GM19239 (cell line): Measurements from ENCODE around the gene COQ4.
"Not testable (repeated sequence)": the region's sequence is repeated elsewhere in the genome, so short reads cannot be mapped to it uniquely, and the experiment has no call there.

Source experiments
- DNase-seq: peaks from one replicate; pipeline ENCODE4 v3.0.0; 2011; ENCODE audit warnings: low spot score; ENCODE audit not compliant: insufficient read length
- FAIRE-seq: peaks from 2 replicates; lab custom pipeline; 2011; peaks lifted over from hg19 to GRCh38; lab: Jason Lieb, UNC

The COQ4 gene

GRCh38 chr9:128298535-128299482 lies 23.8 kb upstream of the COQ4 start:
- DNase-seq (no peak), FAIRE-seq (no peak)

- DNase-seq (no peak), FAIRE-seq (no peak)
These were observed 18.3 kb upstream of the COQ4 start for GRCh38 chr9:128304136-128304970.

GRCh38 chr9:128304971-128305288 lies 17.7 kb upstream of the COQ4 start:
- DNase-seq, result no peak
- no peak for FAIRE-seq

- FAIRE-seq (no peak), DNase-seq (no peak)
These were observed 13.1 kb upstream of the COQ4 start for GRCh38 chr9:128309551-128309950.

- FAIRE-seq (no peak), DNase-seq (no peak)
These were observed 12.2 kb upstream of the COQ4 start for GRCh38 chr9:128310461-128310860.

- DNase-seq, result no peak
- no peak for FAIRE-seq
These were observed 7.9 kb upstream of the COQ4 start for GRCh38 chr9:128314697-128315096.

- FAIRE-seq (no peak), DNase-seq (no peak)
These were observed 6.2 kb upstream of the COQ4 start for GRCh38 chr9:128316421-128316820.

GRCh38 chr9:128317629-128318028 lies 5.0 kb upstream of the COQ4 start:
- DNase-seq, result no peak
- FAIRE-seq, result no peak

GRCh38 chr9:128321343-128321742 lies 1.3 kb upstream of the COQ4 start:
- DNase-seq (no peak), FAIRE-seq (no peak)

GRCh38 chr9:128321879-128322403 lies 698 bp upstream of the COQ4 start:
- no peak for DNase-seq
- FAIRE-seq, result no peak

- FAIRE-seq (no peak), DNase-seq (no peak)
These were observed 632 bp downstream of the COQ4 start for GRCh38 chr9:128323212-128323730.

- FAIRE-seq (no peak), DNase-seq (no peak)
These were observed 1.2 kb downstream of the COQ4 start for GRCh38 chr9:128323791-128324190.

GRCh38 chr9:128324401-128324800 lies 1.8 kb downstream of the COQ4 start:
- DNase-seq (no peak), FAIRE-seq (no peak)

GRCh38 chr9:128325629-128326028 lies 3.0 kb downstream of the COQ4 start:
- FAIRE-seq, result no peak

GRCh38 chr9:128333451-128333869 lies 10.8 kb downstream of the COQ4 start:
- DNase-seq (no peak), FAIRE-seq (no peak)

More at GRCh38 chr9:128325629-128326028, 3.0 kb downstream of the COQ4 start:
- no peak for DNase-seq

- no peak for FAIRE-seq
- no peak for DNase-seq
These were observed 12.5 kb downstream of the COQ4 start for GRCh38 chr9:128335161-128335560.

GRCh38 chr9:128335914-128336313 lies 13.3 kb downstream of the COQ4 start:
- FAIRE-seq, result no peak
- DNase-seq, result no peak

GRCh38 chr9:128337936-128338335 lies 15.3 kb downstream of the COQ4 start:
- DNase-seq (no peak), FAIRE-seq (no peak)

- DNase-seq, FAIRE-seq: not testable (repeated sequence)
These were observed 16.4 kb downstream of the COQ4 start for GRCh38 chr9:128338852-128339614.
